ENCODE data around the gene RAB31.

- no peak for TF ChIP-seq CTCF (IDR thresholded peaks at IDR 0.05; ENCODE audit: poor library complexity, severe bottlenecking)
- no peak for TF ChIP-seq EZH2 (IDR thresholded peaks at IDR 0.05; ENCODE audit: borderline replicate concordance, insufficient read depth, low read length, poor library complexity, severe bottlenecking)
- TF ChIP-seq EP300 (conservative IDR thresholded peaks at IDR 0.05; ENCODE audit: poor library complexity, severe bottlenecking): no peak
- no peak for TF ChIP-seq POLR2AphosphoS5 (IDR thresholded peaks at IDR 0.05)
These were observed 35.3 kb downstream of the RAB31 start for GRCh38 chr18:9743200-9744016.

Measured in neural cell (in vitro differentiated cells).